GM21447 (cell line): Measurements from ENCODE around the gene MRPL55.

Source experiments
- ATAC-seq: cut with Tn5 transposase; IDR thresholded peaks from one replicate; pipeline ENCODE4 v1.9.1; 2021; ENCODE audit not compliant: unreplicated experiment

Gene MRPL55

DNA sequence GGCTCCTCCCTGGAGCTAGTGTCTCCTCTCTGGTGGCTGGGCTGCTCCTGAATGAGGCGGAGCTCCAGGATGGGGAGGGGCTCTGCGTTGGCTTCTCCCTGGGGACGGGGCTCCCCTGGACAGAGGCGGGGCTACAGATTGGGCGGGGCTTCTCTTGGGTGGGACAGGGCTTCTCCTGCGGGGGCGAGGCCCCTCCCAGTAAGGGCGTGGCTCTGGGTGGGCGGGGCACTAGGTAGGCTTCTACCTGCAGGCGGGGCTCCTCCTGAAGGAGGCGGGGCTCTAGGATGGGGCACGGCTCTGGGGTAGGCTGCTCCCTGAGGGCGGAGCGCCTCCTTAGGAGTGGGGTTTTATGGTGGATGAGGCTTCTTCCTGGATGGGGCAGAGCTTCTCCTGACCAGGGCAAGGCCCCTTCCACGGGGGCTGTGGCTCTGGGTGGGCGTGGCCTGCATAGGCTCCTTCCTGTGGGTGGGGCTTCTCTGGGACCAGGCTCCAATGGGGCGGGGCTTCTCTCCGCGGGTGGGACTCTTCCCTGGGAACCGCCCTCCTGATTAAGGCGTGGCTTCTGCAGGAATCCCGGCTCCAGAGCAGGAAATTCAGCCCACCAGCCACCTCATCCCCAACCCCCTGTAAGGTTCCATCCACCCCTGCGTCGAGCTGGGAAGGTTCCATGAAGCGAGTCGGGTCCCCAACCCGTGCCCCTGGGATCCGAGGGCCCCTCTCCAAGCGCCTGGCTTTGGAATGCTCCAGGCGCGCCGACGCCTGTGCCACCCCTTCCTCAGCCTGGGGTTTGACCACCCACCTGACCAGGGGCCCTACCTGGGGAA, 49.3 kb downstream of the MRPL55 start:
- no peak for ATAC-seq

DNA sequence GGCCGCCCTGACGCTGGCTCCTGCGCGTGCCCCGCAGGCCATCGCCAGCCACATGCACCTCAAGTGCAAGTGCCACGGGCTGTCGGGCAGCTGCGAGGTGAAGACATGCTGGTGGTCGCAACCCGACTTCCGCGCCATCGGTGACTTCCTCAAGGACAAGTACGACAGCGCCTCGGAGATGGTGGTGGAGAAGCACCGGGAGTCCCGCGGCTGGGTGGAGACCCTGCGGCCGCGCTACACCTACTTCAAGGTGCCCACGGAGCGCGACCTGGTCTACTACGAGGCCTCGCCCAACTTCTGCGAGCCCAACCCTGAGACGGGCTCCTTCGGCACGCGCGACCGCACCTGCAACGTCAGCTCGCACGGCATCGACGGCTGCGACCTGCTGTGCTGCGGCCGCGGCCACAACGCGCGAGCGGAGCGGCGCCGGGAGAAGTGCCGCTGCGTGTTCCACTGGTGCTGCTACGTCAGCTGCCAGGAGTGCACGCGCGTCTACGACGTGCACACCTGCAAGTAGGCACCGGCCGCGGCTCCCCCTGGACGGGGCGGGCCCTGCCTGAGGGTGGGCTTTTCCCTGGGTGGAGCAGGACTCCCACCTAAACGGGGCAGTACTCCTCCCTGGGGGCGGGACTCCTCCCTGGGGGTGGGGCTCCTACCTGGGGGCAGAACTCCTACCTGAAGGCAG, 50.0 kb downstream of the MRPL55 start:
- no peak for ATAC-seq

DNA sequence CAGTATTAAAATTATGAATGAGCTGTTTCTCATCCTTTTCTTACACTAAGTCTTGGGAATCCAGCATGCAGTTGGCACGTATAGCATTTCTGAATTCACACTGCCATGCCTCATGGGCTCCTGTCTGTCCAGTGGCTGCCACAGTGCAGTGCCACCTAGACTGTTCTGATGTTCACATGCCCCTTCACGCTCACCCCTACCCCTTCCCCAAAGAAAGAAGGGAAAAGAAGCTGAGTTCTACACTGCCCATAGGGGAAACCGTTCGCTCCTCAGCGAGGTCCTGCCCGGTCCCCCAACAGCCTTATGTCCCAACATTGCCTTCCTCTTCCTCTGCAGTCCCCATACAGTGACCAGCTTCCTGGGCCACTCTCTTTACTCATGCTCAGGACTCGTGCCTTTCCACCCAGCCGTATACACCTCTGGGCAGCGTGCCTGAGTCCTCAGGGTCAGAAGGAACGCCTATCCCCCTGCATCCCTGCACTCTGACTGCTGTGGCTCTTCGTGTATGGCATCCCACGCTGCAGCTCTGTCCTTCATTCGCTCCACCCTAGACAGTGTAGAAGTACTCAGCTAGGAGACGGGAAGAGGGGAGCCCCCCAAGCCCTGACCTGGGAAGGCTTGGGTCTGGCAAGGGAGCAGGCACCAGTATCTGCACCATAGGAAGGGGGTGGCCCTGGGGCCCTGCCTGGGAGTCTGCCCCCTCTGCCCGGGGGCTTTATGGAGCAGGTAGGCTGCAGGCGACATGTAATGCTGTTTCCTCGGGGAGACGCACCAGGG, 50.7 kb downstream of the MRPL55 start:
- no peak for ATAC-seq
